OCI-LY7 (cell line): ENCODE measurements around the gene VSIG8.

Experiments used
- CTCF ChIP-seq: fragments of 200-600 bp; sonication (generic); conservative IDR thresholded peaks from 2 replicates; pipeline ENCODE4 v1.5.1; 2014; ENCODE audit warnings: mild to moderate bottlenecking, antibody characterized with exemption, low read length, moderate library complexity, mixed read lengths
- EZH2phosphoT487 ChIP-seq: fragments of 200-600 bp; sonication (generic); IDR thresholded peaks from 2 replicates; pipeline ENCODE4 v1.6.1; 2018; ENCODE audit warnings: low read depth, borderline replicate concordance, mild to moderate bottlenecking, mixed run types, antibody characterized with exemption, low read length, moderate library complexity, mixed read lengths

- TF ChIP-seq CTCF (no peak), EZH2phosphoT487 (no peak)
Measured at GRCh38 chr1:159897962-159898361, 35.5 kb upstream of the VSIG8 start.
